Medulla oblongata (tissue), 1 donor: ENCODE data around the gene CPTP.

Experiments used
- DNase-seq: peaks from one replicate; pipeline ENCODE4 v3.0.0-alpha.2; 2015; ENCODE audit errors: extremely low spot score

The CPTP gene

DNA sequence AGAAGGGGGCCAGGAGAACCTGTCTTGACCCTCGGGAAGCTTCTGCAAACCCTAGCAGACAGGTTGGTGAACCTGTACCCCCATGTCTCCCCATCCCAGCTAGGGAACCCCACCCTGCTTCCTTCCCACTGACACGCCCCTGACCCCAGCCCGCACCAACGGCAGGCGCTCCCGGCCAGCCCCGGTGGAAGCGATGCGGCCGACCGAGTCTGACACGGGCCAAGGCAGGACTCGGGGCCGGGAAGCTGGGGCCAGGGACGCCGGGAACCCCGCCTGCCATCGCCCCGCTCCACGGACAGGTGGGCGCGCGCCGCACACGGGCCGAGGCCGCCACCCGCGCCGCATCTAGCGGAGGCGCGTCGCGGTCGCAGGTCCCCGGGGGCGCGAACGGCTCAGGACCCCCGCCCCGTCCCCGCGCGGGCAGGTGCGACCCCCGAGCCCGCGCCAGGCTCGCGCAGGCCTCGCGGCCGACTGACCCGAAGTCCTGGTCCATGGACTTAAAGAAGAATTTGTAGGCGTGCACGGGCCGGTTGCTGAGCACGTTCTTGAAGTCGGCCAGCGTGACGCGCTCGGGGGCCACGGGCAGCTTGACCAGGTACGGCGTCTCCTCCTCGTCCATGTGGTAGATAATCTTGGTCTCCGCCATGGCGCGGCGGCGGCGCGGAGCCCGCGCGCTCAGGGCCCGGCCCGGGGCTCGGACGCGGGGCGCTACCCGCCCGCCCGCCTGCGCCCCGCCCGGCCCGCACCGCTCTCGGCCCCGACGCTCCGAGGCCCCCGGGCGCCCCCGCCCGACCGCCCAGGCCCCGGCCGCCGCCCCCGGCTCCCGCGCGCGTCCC is 24.0 kb downstream of the CPTP start:
- no peak for DNase-seq

DNA sequence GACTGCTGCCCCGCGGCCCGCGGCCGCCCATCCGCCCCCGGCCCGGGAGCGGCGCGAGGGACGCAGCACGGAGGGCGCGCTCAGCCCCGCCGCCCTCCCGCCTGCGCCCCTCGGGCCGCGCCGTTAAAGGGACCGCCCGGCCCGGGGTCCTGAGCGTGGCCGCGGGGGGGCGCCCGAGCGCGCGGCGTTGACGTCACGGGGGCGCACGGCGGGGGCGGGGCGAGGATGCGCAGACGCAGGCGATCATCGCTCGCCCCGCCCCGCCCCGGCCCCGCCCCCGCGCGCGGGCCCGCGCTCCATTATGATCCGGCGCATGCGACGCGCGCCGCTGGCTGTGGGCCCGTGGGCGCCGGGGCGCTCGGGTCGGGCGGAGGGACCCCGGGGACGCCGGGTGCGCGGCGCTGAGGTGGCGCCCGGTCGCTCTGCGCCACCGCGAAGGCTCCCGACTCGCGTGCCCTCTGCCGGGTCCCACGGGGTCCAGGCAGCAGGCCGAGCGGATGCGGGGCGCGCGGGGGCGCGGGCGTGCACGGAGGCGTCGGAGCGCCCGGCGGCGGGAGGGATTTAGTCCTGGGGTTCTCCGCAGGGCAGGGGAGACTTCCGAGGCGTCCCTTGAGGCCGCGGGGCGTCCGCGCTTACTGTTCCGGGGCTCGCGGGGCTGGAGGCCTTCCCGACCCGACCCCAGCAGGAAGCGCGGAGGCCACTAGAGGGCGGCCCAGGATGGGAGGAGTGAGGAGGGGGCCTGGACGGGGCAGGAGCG is 24.8 kb downstream of the CPTP start, which contains the start of gene DVL1:
Gene DVL1, minus strand, starts transcription at position 163 of the 757 bp plus-strand sequence. CDS start 353 bp downstream, outside the sequence.
- DNase-seq, result peak; percentile 60

DNA sequence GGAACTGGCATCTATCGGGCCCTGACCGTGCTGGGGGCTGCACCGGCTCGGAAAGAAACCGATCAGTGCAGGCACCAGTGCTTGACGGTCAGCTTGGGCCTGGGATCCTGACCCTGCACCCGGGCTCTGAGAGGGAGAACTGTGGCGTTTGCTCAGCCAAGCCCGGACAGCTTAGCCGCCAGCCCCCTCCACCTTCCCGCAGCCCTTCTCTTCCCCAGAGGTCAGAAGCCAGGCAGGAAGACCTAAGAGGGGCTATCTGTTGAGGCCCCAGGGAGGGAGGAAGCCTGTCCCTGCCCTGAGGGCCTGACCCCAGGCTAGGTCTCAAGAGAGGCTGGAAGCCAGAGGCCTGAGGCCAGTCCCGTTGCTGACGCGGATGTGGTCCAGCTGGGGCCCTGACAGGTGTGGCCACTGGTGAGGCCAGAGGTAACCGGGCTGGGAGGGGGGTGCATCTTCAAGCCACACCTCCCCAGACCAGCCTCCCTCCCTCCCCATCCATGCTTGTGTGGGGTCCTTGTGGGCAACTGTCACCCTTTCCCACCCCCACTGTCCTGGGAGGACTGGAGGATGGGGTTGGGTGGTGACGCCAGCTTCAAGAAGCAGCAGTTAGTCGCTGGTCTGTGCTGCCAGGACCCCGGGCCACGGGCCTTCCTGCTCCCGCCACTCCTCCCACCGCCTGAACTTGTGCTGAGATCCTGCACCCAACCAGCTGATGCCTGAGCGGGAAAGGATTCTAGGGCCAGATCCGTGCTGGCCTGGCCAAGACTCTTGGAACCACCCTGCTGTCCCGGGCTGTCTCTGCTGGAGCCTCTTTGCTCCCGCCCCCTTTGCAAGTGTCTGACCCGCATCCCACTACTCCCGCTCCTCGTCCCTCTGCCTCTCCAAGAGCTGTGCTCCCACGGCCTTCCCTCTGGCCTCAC is 27.2 kb downstream of the CPTP start:
- DNase-seq, result no peak

DNA sequence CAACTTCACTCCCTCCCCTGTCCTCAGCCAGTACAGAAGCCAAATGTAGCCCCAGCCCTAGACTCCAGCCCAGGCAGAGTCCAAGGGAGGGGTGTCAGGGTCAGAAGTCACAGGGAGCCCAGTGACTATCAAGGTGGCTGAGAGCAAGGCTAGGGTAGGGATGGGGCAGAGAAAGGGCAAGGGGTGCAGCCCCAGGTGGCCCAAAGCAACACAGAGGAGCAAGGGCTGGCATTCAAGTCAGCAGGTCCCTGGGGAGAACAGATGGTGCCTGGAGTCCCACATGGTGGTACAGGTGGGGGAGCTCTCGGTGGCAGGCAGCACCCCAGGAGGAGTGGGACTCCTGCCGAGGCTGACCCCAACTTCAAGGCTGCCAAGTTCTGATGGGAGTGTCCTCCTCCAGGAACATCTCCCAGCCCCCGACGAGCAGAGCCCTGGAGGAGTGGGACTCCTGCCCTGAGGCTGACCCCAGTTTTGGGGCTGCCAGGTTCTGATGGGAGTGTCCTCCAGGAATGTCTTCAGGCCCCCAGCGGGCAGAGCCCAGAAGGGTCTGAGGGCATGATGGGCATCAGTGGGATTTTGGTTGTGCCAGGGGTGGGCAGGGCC is 28.3 kb downstream of the CPTP start:
- DNase-seq, result no peak

DNA sequence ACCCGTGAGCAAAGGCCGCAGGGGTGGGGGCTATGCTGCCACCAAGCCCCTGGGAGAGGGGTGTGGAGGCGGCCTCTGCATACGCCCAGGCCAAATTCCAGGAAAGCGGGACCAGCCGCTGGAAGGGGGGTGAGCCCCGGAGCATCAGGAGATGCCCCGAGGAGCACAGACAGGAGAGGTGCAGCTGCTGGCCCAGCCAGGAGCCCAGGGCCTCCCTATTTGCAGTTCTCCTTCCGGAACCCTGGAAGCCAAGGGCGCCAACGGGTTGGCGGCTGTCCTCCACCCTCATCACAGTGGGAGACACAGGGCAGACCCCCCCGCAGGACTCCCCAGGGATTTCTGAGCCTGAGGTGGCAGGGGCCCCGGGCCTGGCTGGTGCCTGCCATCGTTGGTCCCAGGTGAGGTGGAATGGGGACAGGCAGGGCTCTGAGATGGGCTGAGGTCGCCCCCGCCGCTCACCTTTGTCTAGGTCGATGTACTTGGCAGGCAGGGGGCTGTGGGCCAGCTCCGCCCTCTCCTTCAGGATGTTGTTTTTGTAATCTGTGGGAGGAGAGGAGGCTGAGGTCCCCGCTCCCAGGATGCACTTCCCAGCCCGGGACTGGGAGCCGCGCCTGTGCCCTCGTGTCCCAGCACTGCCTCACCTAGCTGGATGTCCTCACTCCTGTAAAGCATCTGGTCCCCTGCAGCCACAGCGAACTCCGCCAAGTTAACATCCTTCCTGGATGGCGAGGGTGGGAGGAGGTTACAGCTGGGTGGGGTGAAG is 29.0 kb downstream of the CPTP start:
- no peak for DNase-seq

DNA sequence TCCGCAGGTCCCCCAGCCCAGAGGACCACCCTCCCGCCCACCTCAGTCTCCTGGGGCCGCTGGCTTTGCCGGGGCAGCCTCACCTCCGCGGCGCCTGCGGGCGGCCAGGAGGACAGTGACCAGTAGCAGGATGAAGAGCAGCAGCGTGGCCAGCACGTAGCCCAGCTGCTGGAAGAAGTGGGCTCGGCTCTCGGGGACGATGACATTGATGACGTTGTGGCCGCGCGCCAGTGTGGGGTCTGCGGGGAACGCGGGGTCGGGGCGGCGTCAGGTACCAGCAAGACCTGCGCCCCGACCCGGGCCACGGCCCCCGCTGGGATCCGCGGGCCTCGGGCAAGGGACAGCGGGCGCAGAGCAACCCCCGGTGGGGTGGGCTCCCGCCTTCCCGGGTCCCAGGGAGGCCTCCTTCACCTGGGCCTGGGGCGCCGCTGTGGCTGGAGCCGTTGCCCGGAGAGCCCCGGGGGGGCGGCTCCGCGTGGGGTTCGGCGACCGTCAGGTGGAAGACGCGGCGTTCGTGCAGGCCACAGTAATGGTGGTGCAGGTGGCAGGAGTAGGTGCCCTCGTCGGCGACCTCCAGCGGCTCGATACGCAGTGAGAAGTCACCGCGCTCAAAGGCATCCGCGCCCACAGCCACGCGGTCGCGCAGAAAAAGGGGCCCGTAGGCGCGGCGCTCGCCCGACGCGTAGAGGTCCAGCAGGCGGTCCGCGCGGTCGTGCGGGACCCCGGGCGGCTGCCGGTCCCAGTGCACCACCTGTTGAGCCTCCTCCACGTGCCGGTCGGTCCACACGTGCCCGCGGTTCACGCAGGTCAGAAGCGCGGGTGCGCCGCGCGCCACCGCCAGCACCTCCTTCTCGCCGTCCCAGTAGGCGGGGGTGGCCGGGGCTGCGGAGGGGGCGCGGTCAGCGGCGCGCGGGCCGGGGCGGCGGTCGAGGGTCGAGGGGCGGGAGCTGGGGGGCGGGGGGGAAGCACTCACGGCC is 30.0 kb downstream of the CPTP start:
- DNase-seq, result no peak

DNA sequence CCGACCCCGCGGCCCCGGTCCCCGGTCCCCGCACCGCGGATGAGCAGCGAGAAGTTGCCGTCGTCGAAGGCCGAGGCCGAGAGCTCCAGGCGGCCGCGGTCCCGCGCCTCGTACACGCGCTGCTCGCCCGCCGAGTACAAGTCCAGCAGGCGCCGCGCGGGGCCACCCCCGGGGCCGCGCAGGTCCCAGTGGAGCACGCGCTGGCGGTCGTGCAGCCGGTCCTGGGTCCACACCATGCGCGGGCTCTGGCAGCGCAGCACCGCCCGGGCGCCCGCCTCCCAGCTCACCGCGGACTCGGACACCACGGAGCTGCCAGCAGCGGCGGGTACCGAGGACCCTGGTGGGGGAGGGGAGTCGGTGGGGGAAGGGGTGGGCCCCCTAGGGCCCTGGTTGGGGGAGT is 30.8 kb downstream of the CPTP start:
- no peak for DNase-seq

DNA sequence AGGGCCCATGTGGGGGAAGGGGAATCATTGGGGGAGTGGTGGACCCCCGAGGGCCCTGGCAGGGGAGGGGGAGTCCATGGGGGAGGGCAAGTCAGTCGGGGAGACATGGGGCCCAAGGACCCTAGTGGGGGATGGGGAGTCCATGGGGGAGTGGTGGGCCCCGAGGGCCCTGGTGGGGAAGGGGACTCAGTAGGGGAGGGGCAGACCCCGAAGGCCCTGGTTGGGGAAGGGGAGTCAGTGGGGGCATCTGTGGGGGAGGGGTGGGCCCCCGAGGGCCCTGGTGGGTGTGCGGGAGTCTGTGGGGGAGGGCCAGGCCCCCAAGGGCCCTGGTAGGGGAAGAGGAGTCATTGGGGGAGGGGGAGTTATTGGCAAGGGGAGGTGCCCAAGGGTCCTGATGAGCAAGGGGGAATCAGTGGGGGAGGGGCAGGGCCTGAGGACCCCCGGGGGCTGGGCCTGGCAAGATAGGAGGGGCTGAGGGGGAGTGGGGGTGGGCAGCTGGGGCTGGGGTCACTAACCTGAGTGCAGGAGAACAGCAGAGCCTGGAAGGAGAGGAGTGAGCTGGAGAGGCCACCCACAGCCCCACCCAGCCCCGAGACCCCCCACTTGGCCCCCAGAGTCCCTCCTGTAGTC is 31.7 kb downstream of the CPTP start:
- DNase-seq, result no peak

DNA sequence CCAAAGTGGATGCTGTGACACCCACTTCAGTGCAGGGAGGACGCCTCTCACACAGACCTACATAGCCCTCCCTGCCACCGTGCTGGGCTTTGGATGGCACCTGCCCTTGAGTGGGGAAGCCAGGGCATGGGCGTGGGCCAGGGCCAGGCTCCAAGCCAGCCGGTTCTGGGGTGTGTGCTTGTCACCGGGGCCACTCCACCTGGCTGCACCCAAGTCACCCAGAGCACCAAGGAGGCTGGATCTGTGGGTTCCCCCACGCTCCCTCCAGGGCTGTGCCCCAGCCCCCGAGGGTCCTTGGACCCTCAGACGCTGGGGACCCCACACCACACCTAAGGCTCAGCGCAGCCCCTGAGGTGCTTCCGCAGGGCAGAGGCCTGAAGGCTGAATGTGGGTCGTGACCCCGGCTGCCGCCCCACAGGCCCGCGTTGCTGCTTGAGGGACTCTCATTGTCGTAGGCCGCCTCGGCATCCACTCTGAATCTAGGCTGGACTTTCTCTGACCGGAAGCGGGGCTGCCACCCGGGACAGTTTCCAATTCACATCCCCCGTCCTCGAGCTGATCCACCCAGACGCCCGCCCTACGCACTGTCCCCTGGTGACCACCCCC is 32.3 kb downstream of the CPTP start:
- DNase-seq, result no peak

DNA sequence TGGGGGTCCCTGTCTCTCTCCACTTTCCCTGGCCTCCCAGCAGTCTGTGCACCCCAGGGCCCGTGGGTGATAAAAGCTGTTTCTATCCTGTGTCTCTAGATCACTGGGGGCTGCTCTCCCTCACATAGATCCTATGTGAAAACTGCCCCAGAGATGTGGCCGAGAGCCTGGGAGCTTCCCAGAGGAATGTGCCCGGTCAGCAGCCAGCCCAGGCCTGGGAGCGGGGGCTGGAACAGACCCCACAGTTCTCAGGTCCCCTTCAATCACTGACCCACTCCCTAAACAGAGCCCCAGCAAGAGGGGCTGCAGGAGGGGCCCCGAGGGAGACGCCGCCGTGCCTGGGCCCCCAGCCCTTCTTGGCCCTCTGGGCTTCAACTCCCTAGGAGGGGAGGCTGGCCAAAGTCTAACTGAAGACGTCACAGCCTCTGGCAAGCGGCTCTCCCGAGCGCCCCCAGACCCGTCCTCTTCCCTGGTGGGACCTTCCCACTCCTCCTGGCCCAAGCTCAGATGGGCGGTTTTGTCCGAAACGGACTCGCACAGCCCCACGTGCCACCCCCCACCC is 33.4 kb downstream of the CPTP start:
- DNase-seq, result no peak

DNA sequence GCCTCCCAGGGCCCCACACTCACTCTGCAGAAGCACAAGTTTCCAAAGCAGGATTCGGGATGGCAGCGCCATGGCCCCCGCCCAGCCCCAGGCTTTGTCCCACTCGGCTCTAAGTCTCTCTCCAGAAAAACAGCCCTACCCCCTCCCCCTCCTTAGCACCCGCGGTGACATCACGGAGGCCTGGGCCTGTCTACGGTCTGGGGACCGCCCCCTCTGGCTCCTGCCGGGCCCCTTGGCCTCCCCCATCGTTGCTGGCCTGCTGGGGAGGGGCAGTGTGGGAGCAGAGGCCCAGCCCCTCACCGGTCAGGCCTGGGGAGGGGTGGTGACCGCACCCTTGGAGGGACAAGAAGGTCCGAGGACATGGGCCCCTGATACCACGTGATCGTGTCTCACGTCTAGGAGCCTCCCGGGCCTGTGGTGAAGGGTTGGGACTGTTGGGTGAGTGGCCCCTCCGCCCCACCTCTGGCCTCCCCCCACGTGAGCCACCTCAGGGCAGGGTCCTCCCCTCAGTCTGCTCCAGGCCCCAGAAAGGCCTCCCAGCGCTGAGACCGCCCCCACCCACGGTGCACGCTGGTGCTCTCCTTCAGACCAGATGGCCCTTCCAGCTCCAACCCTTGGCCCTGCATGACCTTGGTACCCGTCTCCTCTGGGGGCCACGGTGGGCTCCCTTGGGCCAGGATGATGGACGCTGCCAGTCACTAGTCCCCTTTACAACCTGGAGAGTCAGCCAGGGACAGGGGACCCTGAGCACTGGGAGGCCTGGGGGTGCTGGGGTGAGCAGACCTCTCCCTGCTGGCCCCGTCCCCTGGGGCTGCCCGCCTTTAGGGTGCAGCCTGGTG is 34.0 kb downstream of the CPTP start, which contains the start of gene MXRA8:
Gene MXRA8, minus strand, starts transcription at position 123 of the 839 bp plus-strand sequence. Its CDS starts 51 bp downstream, at position 72.
- peak; percentile 60 for DNase-seq

DNA sequence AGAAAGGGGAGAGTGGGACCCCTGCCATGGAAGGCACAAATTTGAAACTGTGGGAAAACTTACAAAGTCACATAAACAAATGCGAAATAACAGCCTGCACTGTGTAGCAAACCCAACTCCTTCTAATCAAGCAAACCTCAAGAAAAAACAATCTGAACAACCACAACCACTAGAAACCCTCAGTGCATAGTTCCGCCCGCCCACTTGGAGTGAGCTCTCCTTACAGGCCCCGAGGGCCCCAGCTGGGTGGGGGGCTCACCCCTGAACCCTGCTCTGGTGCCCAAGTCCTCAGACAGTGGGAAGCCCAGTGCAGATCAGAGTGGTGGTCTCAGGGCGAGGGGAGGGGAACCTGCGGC is 34.7 kb downstream of the CPTP start:
- no peak for DNase-seq

DNA sequence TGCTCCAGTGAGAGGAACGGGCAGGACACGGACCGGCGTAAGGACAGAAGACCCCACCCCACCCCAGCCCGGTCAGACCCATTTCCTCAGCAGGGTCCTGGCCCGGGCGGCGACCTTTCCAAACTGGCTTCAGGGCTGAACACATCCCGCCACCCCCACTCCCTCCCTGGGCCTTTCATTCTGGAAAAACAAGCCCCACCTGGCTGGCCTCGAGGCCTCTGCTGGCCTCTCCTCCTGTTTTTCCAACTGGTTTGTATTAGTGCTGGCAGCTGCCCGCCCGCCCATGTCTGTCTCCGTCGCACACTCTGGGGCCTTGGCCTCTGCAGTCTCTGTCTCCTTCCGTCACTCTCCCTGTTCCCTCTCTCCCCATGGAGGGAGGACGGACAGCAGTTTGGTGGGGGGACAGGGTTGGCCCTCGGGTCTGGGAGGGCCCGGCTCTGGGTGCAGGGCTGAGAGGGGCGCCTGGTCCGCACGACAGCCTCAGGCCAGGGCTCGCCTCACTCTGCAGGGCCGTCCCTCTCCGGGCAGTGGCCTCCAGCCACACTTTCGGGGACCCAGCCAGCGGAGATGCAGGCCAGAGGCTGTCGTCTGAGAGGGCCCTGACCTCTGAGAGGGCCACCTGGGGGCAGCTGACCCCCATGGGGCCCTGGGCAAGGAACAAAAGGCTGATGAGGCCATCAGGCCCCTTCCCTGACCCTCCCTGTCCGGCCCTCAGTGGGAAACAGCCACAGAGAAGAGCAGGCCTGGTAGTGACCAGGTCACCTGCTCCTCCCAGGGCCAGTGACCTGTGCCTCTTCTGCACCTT is 35.3 kb downstream of the CPTP start:
- no peak for DNase-seq

DNA sequence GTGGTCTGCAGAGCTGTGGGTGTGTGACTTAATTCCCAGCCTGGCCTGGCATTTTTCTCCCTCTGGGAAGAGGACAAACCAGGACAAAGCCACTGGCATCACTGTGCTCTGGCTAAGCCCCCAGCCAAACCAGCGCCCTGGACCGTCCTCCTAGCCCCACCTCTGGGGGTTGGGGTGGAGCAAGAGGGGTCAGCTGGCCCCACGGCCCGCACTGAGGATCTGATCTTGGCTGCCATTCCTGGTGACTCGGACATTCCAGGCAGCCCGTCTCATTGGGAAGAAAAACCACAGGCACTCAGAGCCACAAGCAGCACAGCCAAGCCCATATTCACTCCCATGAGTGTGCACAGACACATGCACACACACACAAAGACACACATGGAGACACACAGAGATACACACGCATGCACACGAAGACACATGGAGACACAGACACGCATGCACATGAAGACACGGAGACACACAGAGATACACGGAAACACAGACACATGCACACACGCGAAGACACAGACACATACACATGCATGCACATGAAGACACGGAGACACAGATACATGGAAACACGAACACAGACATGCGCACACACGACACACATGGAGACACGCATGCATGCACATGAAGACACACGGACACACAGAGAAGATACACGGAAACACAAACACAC is 36.0 kb downstream of the CPTP start:
- DNase-seq, result peak; percentile 39

DNA sequence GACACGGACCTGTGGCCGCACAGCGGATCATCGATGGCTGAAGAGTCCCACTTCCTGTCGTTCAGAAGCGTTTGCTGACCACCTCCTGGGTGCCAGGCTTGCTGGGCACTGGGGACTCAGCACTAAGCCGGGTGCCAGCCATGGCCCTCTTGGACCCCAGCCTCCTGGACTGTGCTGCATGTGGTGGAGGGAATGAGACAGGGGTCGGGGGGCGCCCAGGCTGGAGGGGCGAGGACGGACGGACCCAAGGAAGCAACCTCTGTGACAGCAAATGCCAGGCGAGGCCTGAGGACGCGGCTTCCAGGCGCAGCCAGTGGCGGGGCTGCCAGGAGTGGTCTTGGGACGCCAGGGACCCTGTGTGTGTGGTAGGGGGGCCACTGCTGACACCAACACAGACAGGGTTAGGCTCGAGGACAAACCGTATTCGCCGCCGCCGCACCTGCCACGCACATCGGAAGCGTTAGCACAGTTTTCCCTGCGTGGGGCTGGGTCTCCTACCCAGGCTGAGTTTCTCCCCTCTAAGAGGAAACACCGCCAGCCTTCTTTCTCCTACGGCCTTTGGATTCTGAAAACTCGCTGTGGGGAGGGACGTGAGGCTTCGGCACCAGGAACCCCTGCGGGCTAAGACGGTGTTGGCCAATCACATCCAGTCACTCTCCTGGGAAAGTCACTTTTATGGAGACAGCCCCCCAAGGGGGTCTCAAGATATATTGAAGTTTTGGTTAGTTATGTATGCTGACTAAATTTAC is 36.8 kb downstream of the CPTP start:
- no peak for DNase-seq
